ENCODE data around the gene CSHL1. TPM values are rescaled to one million over a fixed set of nuclear protein-coding genes. Genes with fewer than 3 reads are reported as not detected.

The CSHL1 gene
- total and polyA plus RNA-seq, 5 donors from 2014 or later = not detected

DNA sequence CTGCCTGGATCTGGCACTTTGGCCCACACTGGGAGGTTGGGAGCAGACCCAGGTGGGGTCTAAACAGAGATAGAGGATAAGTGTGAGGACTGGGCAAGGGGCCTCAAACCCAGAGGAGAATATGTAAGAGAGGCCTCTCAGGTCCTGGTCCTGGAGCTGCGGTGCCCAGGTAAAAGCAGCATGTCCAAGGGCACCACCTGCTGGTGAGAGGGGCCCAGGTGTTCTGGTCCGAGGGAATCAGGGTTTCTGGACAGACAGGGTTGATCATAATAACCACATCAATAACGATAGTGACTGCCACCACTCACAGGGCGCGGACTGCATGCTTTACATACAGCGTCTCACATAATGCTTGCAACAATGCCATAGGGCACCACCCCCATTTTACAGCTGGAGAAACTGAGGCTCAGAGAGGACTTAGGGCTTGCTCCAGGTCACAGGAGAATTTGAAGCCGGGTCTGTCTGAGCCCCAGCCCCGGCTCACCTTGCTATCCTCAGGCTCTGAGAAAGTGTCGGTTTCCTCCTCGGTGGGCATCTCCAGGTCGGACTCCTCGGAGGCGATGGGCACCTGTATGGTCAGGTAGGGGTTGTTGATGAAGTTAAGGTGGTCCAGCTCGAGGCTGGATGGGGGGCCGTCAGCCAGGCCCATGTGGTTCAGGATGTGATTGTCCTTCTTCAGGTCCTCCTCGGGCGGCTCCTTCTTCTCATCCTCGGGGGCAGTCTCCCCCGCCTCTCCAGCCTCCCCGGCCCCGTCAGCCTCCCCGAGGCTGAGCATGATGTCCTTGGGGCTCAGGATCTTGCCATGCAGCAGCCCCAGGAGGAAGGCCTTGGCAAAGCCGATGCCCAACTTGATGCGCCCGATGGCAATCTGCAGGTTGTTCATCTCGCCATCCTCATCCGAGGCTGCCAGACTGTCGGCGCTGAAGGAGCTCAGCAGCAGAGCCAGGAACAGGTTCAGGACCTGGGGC is 40.2 kb upstream of the CSHL1 start:
- Mint-ChIP-seq H3K27me3 (peaks cover 6% of the 10 kb centered on the region), H3K27ac (peak overlapping the region in 2 of 3 donors; percentile 38 to 44), H3K36me3 (no peaks in the 10 kb centered on the region), H3K9me3 (no peaks in the 10 kb centered on the region), H3K4me3 (no peak overlapping the region), H3K4me1 (peaks cover 0 to 33% (median 16%) of the 10 kb centered on the region in 4 donors)
- peak in 1 of 3 donors; percentile 50 for DNase-seq
- H3K27ac ChIP-seq (ENCODE audit: insufficient read depth, low read length, poor library complexity, severe bottlenecking) = no peak overlapping the region
- no peaks in the 10 kb centered on the region for H3K27me3 ChIP-seq (ENCODE audit: control insufficient read depth, insufficient read depth, low read length)
- peaks cover 25% of the 10 kb centered on the region for H3K4me1 ChIP-seq (ENCODE audit: control insufficient read depth, insufficient read depth, low read length, poor library complexity, severe bottlenecking)
- H3K36me3 ChIP-seq (ENCODE audit: control insufficient read depth, insufficient read depth, low read length) = no peaks in the 10 kb centered on the region
- H3K4me3 ChIP-seq (ENCODE audit: low read depth, low read length) = no peak overlapping the region
- no peaks in the 10 kb centered on the region for H3K9me3 ChIP-seq (ENCODE audit: control insufficient read depth in 2 of 2, low read length in 2 of 2)
- no peak for ATAC-seq (ENCODE audit: low read depth in 2 of 2)

DNA sequence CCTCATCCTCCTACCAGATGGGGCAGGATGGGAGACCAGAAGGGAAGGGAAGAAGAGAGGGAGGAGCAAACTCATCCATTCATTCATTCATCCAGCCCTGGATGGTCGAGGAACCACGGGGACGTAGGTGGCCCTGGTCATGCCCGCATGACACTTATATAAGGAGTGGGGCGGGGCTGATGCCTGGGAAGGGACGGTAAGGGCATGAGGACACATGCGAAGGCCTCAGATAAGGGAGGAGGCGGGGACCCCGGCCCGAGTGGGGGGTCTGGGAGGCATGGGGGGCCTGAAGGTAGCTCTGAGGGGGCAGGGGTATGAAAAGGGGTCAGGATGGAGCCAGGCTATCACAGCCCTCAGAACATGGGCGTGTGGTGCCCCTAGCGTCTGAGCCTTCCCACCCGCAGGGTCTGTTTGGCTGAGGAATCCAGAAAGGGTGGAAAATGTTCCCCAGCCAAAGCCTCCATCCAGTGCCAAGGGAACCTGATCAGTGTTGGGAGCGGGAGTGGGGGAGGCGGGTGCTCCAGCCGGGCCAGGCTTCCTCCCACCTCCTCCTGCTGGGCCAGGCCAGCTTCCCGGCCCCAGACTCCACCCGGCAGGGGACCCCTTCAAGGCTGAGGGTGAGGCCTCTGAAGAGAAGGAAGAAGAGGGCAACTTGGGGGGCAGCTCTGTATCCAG is 38.7 kb upstream of the CSHL1 start:
- Histone ChIP-seq H3K9me3 (ENCODE audit: control insufficient read depth in 2 of 2, low read length in 2 of 2) (no peaks in the 10 kb centered on the region), H3K27ac (ENCODE audit: insufficient read depth, low read length, poor library complexity, severe bottlenecking) (no peak overlapping the region), H3K36me3 (ENCODE audit: control insufficient read depth, insufficient read depth, low read length) (no peaks in the 10 kb centered on the region), H3K4me3 (ENCODE audit: low read depth, low read length) (no peak overlapping the region), H3K4me1 (ENCODE audit: control insufficient read depth, insufficient read depth, low read length, poor library complexity, severe bottlenecking) (peaks cover 29% of the 10 kb centered on the region), H3K27me3 (ENCODE audit: control insufficient read depth, insufficient read depth, low read length) (no peaks in the 10 kb centered on the region)
- Mint-ChIP-seq H3K4me1 (peaks cover 0 to 34% (median 15%) of the 10 kb centered on the region in 4 donors), H3K27ac (no peak overlapping the region), H3K36me3 (no peaks in the 10 kb centered on the region), H3K27me3 (peaks cover 6% of the 10 kb centered on the region), H3K9me3 (no peaks in the 10 kb centered on the region), H3K4me3 (no peak overlapping the region)
- ATAC-seq (ENCODE audit: low read depth in 2 of 2) (no peak), DNase-seq (no peak)

DNA sequence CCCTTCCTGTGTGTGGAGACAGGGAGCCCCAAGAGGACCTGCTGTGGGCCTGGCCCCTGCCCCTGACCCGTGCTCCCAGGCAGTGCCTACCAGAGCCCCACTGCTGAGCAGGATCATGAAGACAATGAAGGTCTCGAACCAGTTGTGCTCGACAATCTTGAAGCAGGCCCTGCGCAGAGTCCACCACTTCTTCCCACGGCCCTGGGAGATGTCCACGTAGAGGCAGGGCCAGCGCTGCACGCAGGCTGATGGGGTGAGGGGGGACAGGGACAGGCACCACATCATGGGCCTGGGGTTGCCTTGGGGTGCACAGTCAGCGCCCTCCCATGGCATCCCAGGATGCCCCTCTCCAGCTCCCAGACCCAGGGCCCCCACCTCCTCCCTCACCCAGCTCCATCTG is 37.5 kb upstream of the CSHL1 start:
- H3K27me3 Mint-ChIP-seq = no peaks in the 10 kb centered on the region
- DNase-seq (no peak), ATAC-seq (ENCODE audit: low read depth in 2 of 2) (no peak)
- H3K4me1 ChIP-seq (ENCODE audit: control insufficient read depth, insufficient read depth, low read length, poor library complexity, severe bottlenecking) = peaks cover 17% of the 10 kb centered on the region
- no peaks in the 10 kb centered on the region for H3K9me3 ChIP-seq (ENCODE audit: control insufficient read depth in 2 of 2, low read length in 2 of 2)
- no peak overlapping the region for H3K4me3 Mint-ChIP-seq
- no peak overlapping the region for H3K27ac Mint-ChIP-seq
- H3K27ac ChIP-seq (ENCODE audit: insufficient read depth, low read length, poor library complexity, severe bottlenecking) = no peak overlapping the region
- H3K36me3 Mint-ChIP-seq = no peaks in the 10 kb centered on the region
- H3K27me3 ChIP-seq (ENCODE audit: control insufficient read depth, insufficient read depth, low read length) = no peaks in the 10 kb centered on the region
- no peaks in the 10 kb centered on the region for H3K36me3 ChIP-seq (ENCODE audit: control insufficient read depth, insufficient read depth, low read length)
- H3K4me3 ChIP-seq (ENCODE audit: low read depth, low read length) = no peak overlapping the region
- H3K9me3 Mint-ChIP-seq = no peaks in the 10 kb centered on the region
- H3K4me1 Mint-ChIP-seq = peaks cover 0 to 24% (median 5%) of the 10 kb centered on the region in 4 donors

DNA sequence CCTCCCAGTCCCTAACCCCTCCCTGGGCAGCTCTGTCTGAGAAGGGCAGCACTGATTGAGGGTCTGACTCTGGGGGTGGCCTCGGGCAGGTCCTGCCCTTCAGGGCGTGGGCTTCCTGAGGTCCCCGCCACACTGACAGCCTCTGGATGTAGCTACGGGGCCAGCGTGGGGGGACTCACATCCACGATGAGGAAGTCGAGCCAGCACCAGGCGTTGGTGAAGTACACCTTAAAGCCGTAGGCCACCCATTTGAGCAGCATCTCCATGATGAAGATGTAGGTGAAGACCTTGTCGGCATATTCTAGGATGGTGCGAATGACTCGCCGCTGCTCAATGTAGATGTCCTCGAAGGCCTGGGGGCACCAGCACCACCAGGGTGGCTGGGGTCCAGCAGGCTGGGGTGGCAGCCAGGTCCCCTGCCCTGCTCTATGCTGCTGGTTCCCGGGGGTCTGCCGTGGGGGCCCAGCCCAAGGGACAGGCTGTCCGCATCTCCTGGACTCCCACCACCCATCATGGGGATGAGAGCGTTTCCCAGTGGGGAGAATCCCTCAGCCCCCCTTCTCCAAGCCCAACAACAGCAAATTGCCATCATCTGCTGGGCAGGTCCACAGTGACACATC is 36.8 kb upstream of the CSHL1 start:
- Histone ChIP-seq H3K9me3 (ENCODE audit: control insufficient read depth in 2 of 2, low read length in 2 of 2) (no peaks in the 10 kb centered on the region), H3K27ac (ENCODE audit: insufficient read depth, low read length, poor library complexity, severe bottlenecking) (no peak overlapping the region), H3K4me1 (ENCODE audit: control insufficient read depth, insufficient read depth, low read length, poor library complexity, severe bottlenecking) (peaks cover 15% of the 10 kb centered on the region), H3K36me3 (ENCODE audit: control insufficient read depth, insufficient read depth, low read length) (no peaks in the 10 kb centered on the region), H3K4me3 (ENCODE audit: low read depth, low read length) (no peak overlapping the region), H3K27me3 (ENCODE audit: control insufficient read depth, insufficient read depth, low read length) (no peaks in the 10 kb centered on the region)
- no peak overlapping the region for H3K4me3 Mint-ChIP-seq
- no peaks in the 10 kb centered on the region for H3K9me3 Mint-ChIP-seq
- H3K27ac Mint-ChIP-seq = no peak overlapping the region
- ATAC-seq (ENCODE audit: low read depth in 2 of 2) (no peak), DNase-seq (no peak)
- no peaks in the 10 kb centered on the region for H3K27me3 Mint-ChIP-seq
- H3K4me1 Mint-ChIP-seq = peaks cover 0 to 24% (median 5%) of the 10 kb centered on the region in 4 donors
- H3K36me3 Mint-ChIP-seq = no peaks in the 10 kb centered on the region

DNA sequence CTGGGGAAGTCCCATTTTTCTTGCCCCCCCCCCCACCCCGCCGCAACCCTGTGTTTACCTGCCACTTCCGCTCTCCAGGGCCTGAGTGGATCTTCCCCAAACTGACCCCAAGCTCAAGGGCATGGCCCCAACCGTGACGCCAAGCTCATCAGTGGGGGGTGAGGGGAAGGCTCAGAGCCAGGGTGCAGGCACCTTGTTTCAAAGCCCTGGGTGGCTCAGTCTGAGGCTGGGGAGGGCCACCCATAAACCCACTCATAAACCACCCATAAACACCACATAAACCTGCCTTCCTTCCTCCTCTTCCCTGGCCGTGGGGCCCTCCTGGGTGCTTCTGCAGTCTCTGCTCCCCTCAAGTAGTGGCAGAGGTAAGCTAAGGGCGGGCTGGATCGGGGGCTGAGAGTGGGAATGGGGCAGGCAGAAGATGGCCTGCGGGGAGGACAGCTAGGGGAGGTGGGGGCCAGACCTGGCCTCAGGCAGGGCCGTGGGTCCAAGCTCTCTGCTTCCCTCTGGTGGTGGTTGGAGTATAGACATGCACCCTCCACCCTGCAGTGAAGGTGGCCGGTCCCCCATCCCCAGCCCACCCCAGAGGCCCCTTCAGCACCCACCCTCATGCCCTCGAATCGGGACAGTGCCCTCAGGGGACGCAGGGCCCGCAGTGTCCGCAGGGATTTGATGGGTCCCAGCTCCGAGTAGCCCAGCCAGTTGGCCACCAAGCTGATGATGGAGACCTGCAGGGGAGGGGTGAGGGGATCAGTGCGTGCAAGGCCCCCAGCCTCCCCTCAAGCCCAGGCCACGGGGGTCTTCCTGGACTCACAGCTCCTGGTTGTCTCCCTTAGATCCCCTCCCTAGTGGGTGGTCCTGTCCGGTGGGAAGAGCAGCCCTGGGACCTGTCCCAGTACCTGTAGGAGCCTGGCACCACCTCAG is 35.6 kb upstream of the CSHL1 start:
- Mint-ChIP-seq H3K27me3 (no peaks in the 10 kb centered on the region), H3K36me3 (no peaks in the 10 kb centered on the region), H3K4me3 (peak overlapping the region in 3 of 4 donors; percentile 58 to 72 (median 65)), H3K9me3 (no peaks in the 10 kb centered on the region), H3K27ac (no peak overlapping the region), H3K4me1 (peaks cover 0 to 19% (median 5%) of the 10 kb centered on the region in 4 donors)
- no peaks in the 10 kb centered on the region for H3K27me3 ChIP-seq (ENCODE audit: control insufficient read depth, insufficient read depth, low read length)
- DNase-seq = peak; percentile 35 to 62 (median 58)
- H3K4me3 ChIP-seq (ENCODE audit: low read depth, low read length) = no peak overlapping the region
- no peak overlapping the region for H3K27ac ChIP-seq (ENCODE audit: insufficient read depth, low read length, poor library complexity, severe bottlenecking)
- peak; percentile 71 to 77 for ATAC-seq (ENCODE audit: low read depth in 2 of 2)
- no peaks in the 10 kb centered on the region for H3K36me3 ChIP-seq (ENCODE audit: control insufficient read depth, insufficient read depth, low read length)
- no peaks in the 10 kb centered on the region for H3K9me3 ChIP-seq (ENCODE audit: control insufficient read depth in 2 of 2, low read length in 2 of 2)
- peaks cover 15% of the 10 kb centered on the region for H3K4me1 ChIP-seq (ENCODE audit: control insufficient read depth, insufficient read depth, low read length, poor library complexity, severe bottlenecking)

DNA sequence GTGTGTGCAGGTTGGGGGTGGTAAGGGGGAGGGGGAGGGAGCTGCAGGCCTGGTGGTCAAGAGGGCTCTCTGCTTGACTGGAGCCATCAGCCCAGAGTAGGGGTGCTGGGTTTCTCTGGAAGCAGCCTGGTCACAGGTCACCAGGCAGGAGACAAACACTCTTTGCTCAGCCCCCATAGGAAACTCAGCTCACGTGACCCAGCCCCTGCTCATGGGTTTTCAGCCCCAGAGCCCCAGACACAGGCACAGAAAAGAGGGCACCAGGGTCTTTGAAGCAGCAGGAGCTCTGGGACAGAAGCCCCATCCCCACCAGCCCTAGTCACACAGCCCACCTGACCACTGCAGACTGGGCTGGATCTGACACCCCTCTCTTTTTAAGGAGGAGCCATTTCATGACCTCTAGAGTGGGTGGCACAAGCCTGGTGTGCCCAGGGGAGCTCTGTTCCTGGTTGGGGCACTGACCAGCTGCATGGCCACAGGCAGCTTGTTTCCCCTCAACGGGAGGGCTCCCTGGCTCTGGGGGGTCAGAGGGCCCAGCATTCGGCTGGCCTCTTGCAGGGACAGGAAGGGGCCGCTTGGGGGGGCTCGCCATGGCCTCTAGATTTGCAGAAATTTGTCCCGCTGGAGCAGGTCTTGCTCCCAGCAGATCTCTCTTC is 34.9 kb upstream of the CSHL1 start:
- H3K4me3 ChIP-seq (ENCODE audit: low read depth, low read length) = no peak overlapping the region
- no peak overlapping the region for H3K27ac ChIP-seq (ENCODE audit: insufficient read depth, low read length, poor library complexity, severe bottlenecking)
- H3K36me3 ChIP-seq (ENCODE audit: control insufficient read depth, insufficient read depth, low read length) = no peaks in the 10 kb centered on the region
- H3K27ac Mint-ChIP-seq = no peak overlapping the region
- DNase-seq (no peak), ATAC-seq (ENCODE audit: low read depth in 2 of 2) (no peak)
- no peak overlapping the region for H3K4me3 Mint-ChIP-seq
- no peaks in the 10 kb centered on the region for H3K27me3 ChIP-seq (ENCODE audit: control insufficient read depth, insufficient read depth, low read length)
- no peaks in the 10 kb centered on the region for H3K9me3 ChIP-seq (ENCODE audit: control insufficient read depth in 2 of 2, low read length in 2 of 2)
- no peaks in the 10 kb centered on the region for H3K27me3 Mint-ChIP-seq
- H3K9me3 Mint-ChIP-seq = no peaks in the 10 kb centered on the region
- H3K4me1 Mint-ChIP-seq = peaks cover 0 to 19% (median 5%) of the 10 kb centered on the region in 4 donors
- peaks cover 15% of the 10 kb centered on the region for H3K4me1 ChIP-seq (ENCODE audit: control insufficient read depth, insufficient read depth, low read length, poor library complexity, severe bottlenecking)
- no peaks in the 10 kb centered on the region for H3K36me3 Mint-ChIP-seq

Measured in CD4-positive, CD25-positive, alpha-beta regulatory T cell (primary cell).